Measurements from ENCODE around the gene MMP24.
"Not testable (repeated sequence)": the region's sequence is repeated elsewhere in the genome, so short reads cannot be mapped to it uniquely, and the experiment has no call there.

Gene MMP24

DNA sequence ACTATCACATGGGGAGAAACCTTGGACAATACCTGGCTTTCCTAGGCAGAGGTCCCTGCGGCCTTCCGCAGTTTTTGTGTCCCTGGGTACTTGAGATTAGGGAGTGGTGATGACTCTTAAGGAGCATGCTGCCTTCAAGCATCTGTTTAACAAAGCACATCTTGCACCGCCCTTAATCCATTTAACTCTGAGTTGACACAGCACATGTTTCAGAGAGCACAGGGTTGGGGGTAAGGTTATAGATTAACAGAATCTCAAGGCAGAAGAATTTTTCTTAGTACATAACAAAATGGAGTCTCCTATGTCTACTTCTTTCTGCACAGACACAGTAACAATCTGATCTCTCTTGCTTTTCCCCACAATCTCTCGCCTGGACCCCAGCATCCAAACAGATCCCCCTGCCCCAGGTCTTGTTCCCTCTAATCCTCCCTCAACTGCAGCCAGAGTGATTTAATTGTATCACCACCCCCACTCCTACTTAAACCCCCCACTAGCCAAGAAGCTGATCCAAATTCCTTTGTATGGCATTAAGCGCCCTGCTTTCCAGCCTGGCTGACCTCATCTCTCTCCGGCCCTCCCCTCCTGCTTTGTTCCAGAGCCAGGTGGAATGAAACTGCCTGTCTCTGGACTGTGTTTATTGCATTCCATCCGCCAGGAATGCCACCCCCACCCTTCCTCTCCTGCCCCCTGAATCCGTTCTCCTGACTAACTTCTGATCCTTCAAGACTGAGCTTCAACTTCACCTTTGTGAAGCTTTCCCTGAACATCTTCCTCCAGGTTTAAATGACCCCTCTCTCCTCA lies 36.4 kb downstream of the MMP24 start:
- not testable (repeated sequence) for H3K36me3 ChIP-seq (ENCODE audit: control insufficient read depth, insufficient read depth, low read length); H3K9me3 ChIP-seq (ENCODE audit: control insufficient read depth, insufficient read depth, low read depth, low read length); H3K27me3 ChIP-seq (ENCODE audit: control insufficient read depth, insufficient read depth, low read length)
- Histone ChIP-seq H3K4me1 (ENCODE audit: control insufficient read depth, insufficient read depth, low read length) (peaks cover 52% of the 10 kb centered on the region), H3K9ac (ENCODE audit: low read length) (peak overlapping the region; percentile 94), H3K4me3 (ENCODE audit: low read depth, low read length) (peak overlapping the region; percentile 17), H3K27ac (ENCODE audit: low read depth, low read length) (peak overlapping the region; percentile 98)

DNA sequence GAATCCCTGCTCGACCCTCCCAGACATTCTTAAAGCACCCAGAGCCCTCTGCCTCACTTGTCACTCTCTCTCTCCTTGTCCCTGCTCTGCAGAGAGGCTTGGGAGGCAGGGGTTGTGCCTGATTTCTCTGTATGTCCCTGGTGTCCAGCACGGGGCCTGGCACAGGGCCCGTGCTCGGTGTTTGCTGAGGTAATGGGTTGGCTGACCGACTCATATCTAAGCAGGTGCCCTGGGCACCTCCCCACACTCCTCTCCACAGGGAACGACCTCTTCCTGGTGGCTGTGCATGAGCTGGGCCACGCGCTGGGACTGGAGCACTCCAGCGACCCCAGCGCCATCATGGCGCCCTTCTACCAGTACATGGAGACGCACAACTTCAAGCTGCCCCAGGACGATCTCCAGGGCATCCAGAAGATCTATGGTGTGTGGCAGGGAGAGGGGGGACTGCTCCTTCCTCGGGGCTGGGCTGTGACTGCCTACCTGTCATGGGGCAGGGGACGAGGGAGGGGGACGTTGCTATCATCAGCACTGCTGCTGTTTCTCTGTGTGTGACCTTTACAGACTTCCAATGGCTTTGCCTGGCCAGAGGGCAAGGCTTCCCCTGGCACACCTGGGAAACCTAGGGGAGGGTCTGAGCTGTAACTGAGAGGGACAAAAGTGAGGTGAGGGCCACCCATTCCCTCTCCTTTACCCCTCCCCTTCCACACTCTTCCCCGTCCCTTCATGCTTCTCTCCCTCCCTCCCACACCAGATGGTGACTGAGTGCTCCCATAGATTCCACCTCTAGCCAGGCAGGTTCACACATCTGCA lies 37.2 kb downstream of the MMP24 start:
- H3K9ac ChIP-seq (ENCODE audit: low read length): peak overlapping the region; percentile 94
- no peaks in the 10 kb centered on the region for H3K9me3 ChIP-seq (ENCODE audit: control insufficient read depth, insufficient read depth, low read depth, low read length)
- peaks cover 47% of the 10 kb centered on the region for H3K4me1 ChIP-seq (ENCODE audit: control insufficient read depth, insufficient read depth, low read length)
- H3K4me3 ChIP-seq (ENCODE audit: low read depth, low read length): peak overlapping the region; percentile 17
- peak overlapping the region; percentile 98 for H3K27ac ChIP-seq (ENCODE audit: low read depth, low read length)
- no peaks in the 10 kb centered on the region for H3K27me3 ChIP-seq (ENCODE audit: control insufficient read depth, insufficient read depth, low read length)
- H3K36me3 ChIP-seq (ENCODE audit: control insufficient read depth, insufficient read depth, low read length): no peaks in the 10 kb centered on the region

DNA sequence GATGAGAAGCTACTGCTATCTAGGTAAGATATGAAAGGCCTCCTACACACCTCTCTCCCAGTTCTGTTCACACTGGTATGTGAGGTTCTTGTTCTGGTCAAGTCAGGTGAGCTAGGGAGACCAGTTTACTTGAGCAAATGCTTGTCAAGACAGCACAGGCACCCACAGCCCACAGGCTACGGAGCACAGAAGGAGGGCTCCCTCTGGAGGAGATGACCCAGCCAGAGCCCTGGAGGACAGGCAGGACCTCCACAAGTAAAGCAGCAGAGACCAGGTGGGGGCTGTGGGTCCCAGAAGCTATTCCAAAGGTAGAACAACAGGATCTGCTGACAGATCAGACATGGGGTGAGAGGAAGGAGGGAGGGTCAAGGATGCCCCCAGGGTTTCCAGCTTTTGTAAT lies 38.3 kb downstream of the MMP24 start:
- no peaks in the 10 kb centered on the region for H3K27me3 ChIP-seq (ENCODE audit: control insufficient read depth, insufficient read depth, low read length)
- H3K4me3 ChIP-seq (ENCODE audit: low read depth, low read length): no peak overlapping the region
- H3K27ac ChIP-seq (ENCODE audit: low read depth, low read length): no peak overlapping the region; the same call in 1 of the 2 replicates

GRCh38 chr20:35267092-35267491 lies 40.6 kb downstream of the MMP24 start:
- H3K4me1 ChIP-seq (ENCODE audit: control insufficient read depth, insufficient read depth, low read length): peaks cover 27% of the 10 kb centered on the region
- no peak overlapping the region for H3K9ac ChIP-seq (ENCODE audit: low read length)
- H3K27ac ChIP-seq (ENCODE audit: low read depth, low read length): no peak overlapping the region
- no peak overlapping the region for H3K4me3 ChIP-seq (ENCODE audit: low read depth, low read length)
- no peaks in the 10 kb centered on the region for H3K27me3 ChIP-seq (ENCODE audit: control insufficient read depth, insufficient read depth, low read length)
- H3K36me3 ChIP-seq (ENCODE audit: control insufficient read depth, insufficient read depth, low read length): peaks cover 3% of the 10 kb centered on the region; the same call in 1 of the 2 replicates
- no peaks in the 10 kb centered on the region for H3K9me3 ChIP-seq (ENCODE audit: control insufficient read depth, insufficient read depth, low read depth, low read length)

More for the DNA sequence above, 38.3 kb downstream of the MMP24 start:
- peak overlapping the region; percentile 4 for H3K9ac ChIP-seq (ENCODE audit: low read length)
- H3K9me3 ChIP-seq (ENCODE audit: control insufficient read depth, insufficient read depth, low read depth, low read length): no peaks in the 10 kb centered on the region
- no peaks in the 10 kb centered on the region for H3K36me3 ChIP-seq (ENCODE audit: control insufficient read depth, insufficient read depth, low read length)
- peaks cover 44% of the 10 kb centered on the region for H3K4me1 ChIP-seq (ENCODE audit: control insufficient read depth, insufficient read depth, low read length)

- Histone ChIP-seq H3K9ac (ENCODE audit: low read length) (peak overlapping the region; percentile 16), H3K36me3 (ENCODE audit: control insufficient read depth, insufficient read depth, low read length) (peaks cover 5% of the 10 kb centered on the region), H3K4me3 (ENCODE audit: low read depth, low read length) (no peak overlapping the region), H3K27ac (ENCODE audit: low read depth, low read length) (no peak overlapping the region), H3K9me3 (ENCODE audit: control insufficient read depth, insufficient read depth, low read depth, low read length) (no peaks in the 10 kb centered on the region), H3K27me3 (ENCODE audit: control insufficient read depth, insufficient read depth, low read length) (no peaks in the 10 kb centered on the region), H3K4me1 (ENCODE audit: control insufficient read depth, insufficient read depth, low read length) (peaks cover 15% of the 10 kb centered on the region)
Observed at GRCh38 chr20:35269055-35269781, 42.7 kb downstream of the MMP24 start.

GRCh38 chr20:35270021-35270902 lies 43.8 kb downstream of the MMP24 start:
- H3K4me3 ChIP-seq (ENCODE audit: low read depth, low read length): no peak overlapping the region
- peaks cover 9% of the 10 kb centered on the region; the same call in 1 of the 2 replicates for H3K4me1 ChIP-seq (ENCODE audit: control insufficient read depth, insufficient read depth, low read length)
- H3K27me3 ChIP-seq (ENCODE audit: control insufficient read depth, insufficient read depth, low read length): no peaks in the 10 kb centered on the region
- H3K9me3 ChIP-seq (ENCODE audit: control insufficient read depth, insufficient read depth, low read depth, low read length): no peaks in the 10 kb centered on the region
- peaks cover 13% of the 10 kb centered on the region for H3K36me3 ChIP-seq (ENCODE audit: control insufficient read depth, insufficient read depth, low read length)
- H3K9ac ChIP-seq (ENCODE audit: low read length): no peak overlapping the region
- H3K27ac ChIP-seq (ENCODE audit: low read depth, low read length): no peak overlapping the region

GRCh38 chr20:35271073-35271882 lies 44.8 kb downstream of the MMP24 start:
- H3K27ac ChIP-seq (ENCODE audit: low read depth, low read length): no peak overlapping the region
- H3K9me3 ChIP-seq (ENCODE audit: control insufficient read depth, insufficient read depth, low read depth, low read length): no peaks in the 10 kb centered on the region
- H3K27me3 ChIP-seq (ENCODE audit: control insufficient read depth, insufficient read depth, low read length): no peaks in the 10 kb centered on the region
- H3K9ac ChIP-seq (ENCODE audit: low read length): no peak overlapping the region
- H3K4me1 ChIP-seq (ENCODE audit: control insufficient read depth, insufficient read depth, low read length): peaks cover 11% of the 10 kb centered on the region; the same call in 1 of the 2 replicates
- H3K4me3 ChIP-seq (ENCODE audit: low read depth, low read length): no peak overlapping the region
- peaks cover 23% of the 10 kb centered on the region for H3K36me3 ChIP-seq (ENCODE audit: control insufficient read depth, insufficient read depth, low read length)

- peaks cover 18% of the 10 kb centered on the region for H3K4me1 ChIP-seq (ENCODE audit: control insufficient read depth, insufficient read depth, low read length)
- H3K36me3 ChIP-seq (ENCODE audit: control insufficient read depth, insufficient read depth, low read length): peaks cover 27% of the 10 kb centered on the region
Observed at GRCh38 chr20:35271904-35272303, 45.4 kb downstream of the MMP24 start.

DNA sequence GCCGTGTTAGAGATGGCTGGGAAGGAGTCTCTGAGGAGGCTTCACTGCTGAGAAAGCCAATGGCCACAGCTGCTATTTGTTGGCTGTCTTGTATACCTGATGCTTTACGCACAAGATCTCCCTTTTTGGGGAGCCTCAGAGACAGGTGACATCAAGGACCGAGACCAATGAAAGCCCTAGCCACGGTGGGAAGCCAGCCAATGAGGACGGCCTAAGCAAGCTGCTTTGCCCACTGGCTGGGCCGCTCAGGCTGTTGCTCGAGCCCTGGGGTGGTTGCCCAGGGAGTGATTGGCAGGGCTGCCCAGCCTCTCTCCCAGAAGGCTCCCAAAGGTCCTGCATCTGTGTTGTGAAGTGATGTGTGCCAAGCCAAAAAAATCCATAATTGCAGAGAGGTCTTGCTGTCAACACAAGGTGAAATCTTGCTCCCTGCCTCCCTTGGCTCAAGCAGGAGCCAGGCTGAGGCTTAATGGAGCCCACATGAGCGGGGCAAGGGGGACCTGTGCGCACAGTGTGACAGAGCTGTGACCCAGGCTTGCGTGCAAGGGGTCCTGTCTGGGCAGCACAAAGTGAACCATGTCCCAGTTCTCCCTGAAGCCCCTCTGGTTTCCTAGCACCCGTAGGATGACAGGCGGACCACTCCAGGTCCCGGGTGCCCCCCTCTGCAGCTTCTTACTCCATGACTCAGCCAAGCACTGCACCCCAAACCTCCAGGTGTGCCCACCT lies 47.1 kb downstream of the MMP24 start:
- no peaks in the 10 kb centered on the region for H3K27me3 ChIP-seq (ENCODE audit: control insufficient read depth, insufficient read depth, low read length)
- no peak overlapping the region for H3K4me3 ChIP-seq (ENCODE audit: low read depth, low read length)
- H3K9ac ChIP-seq (ENCODE audit: low read length): peak overlapping the region; percentile 25
- H3K36me3 ChIP-seq (ENCODE audit: control insufficient read depth, insufficient read depth, low read length): peaks cover 32% of the 10 kb centered on the region
- H3K27ac ChIP-seq (ENCODE audit: low read depth, low read length): no peak overlapping the region
- H3K9me3 ChIP-seq (ENCODE audit: control insufficient read depth, insufficient read depth, low read depth, low read length): no peaks in the 10 kb centered on the region
- H3K4me1 ChIP-seq (ENCODE audit: control insufficient read depth, insufficient read depth, low read length): peaks cover 21% of the 10 kb centered on the region

More at GRCh38 chr20:35271904-35272303, 45.4 kb downstream of the MMP24 start:
- Histone ChIP-seq H3K4me3 (ENCODE audit: low read depth, low read length) (no peak overlapping the region), H3K9me3 (ENCODE audit: control insufficient read depth, insufficient read depth, low read depth, low read length) (no peaks in the 10 kb centered on the region), H3K9ac (ENCODE audit: low read length) (no peak overlapping the region), H3K27me3 (ENCODE audit: control insufficient read depth, insufficient read depth, low read length) (no peaks in the 10 kb centered on the region), H3K27ac (ENCODE audit: low read depth, low read length) (no peak overlapping the region)
